ENCODE results near the gene BSN.

- TF ChIP-seq POLR2A (IDR thresholded peaks at IDR 0.05) = no peak
- no peak for TF ChIP-seq CTCF (IDR thresholded peaks at IDR 0.05)
- no peak for TF ChIP-seq EP300 (IDR thresholded peaks at IDR 0.05)
These were observed 60.7 kb downstream of the BSN start for GRCh38 chr3:49614936-49615335.

Measured in suprapubic skin (tissue), 3 donors.